ENCODE data around the gene LMBRD1.

DNA sequence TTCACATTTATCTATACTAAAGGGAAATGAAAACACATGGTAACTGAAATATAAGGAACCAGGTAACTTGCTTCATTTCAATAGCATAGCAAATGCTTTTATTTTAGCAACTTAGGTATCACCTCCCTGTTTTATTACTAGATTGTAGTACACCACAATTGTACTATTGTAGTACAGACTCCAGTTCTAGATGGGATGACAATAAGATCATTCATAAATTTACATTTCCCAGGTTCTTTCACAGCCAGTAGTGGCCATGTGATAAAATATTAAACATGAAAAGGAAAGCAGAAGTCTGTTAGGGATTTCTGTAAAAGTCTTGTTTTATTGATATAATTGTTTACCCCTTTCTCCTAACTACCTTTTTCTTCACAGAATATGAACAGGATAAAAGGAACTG, 97.2 kb downstream of the LMBRD1 start:
- no peak for TF ChIP-seq POLR2A (IDR thresholded peaks at IDR 0.05)
- no peak for TF ChIP-seq CTCF (IDR thresholded peaks at IDR 0.05)
- no peak for TF ChIP-seq EP300 (IDR thresholded peaks at IDR 0.05)
- TF ChIP-seq POLR2AphosphoS5 (IDR thresholded peaks at IDR 0.05) = no peak
